Activated T-cell treated with anti-CD3 and anti-CD28 coated beads for 4 hours (primary cell): Measurements from ENCODE around the gene HACD1.

ENCODE experiments used
- DNase-seq: peaks from one replicate; pipeline ENCODE4 v3.0.0-alpha.2; 2020

The HACD1 gene

GRCh38 chr10:17578603-17579002, 38.6 kb downstream of the HACD1 start:
- no peak for DNase-seq

- no peak for DNase-seq
Measured at GRCh38 chr10:17576768-17577167, 40.4 kb downstream of the HACD1 start.

GRCh38 chr10:17564911-17565310, 52.3 kb downstream of the HACD1 start:
- DNase-seq = no peak

GRCh38 chr10:17563452-17563851, 53.7 kb downstream of the HACD1 start:
- no peak for DNase-seq

GRCh38 chr10:17562614-17563013, 54.6 kb downstream of the HACD1 start:
- DNase-seq = no peak

GRCh38 chr10:17561111-17561510, 56.1 kb downstream of the HACD1 start:
- DNase-seq = no peak

GRCh38 chr10:17557459-17557858, 59.7 kb downstream of the HACD1 start:
- no peak for DNase-seq

- no peak for DNase-seq
Measured at GRCh38 chr10:17548770-17549169, 68.4 kb downstream of the HACD1 start.

- DNase-seq = no peak
Measured at GRCh38 chr10:17548162-17548561, 69.0 kb downstream of the HACD1 start.

GRCh38 chr10:17547060-17547459, 70.1 kb downstream of the HACD1 start:
- no peak for DNase-seq

GRCh38 chr10:17544465-17544864, 72.7 kb downstream of the HACD1 start:
- DNase-seq = no peak
